ENCODE measurements around the gene LPIN2.

LPIN2 gene

DNA sequence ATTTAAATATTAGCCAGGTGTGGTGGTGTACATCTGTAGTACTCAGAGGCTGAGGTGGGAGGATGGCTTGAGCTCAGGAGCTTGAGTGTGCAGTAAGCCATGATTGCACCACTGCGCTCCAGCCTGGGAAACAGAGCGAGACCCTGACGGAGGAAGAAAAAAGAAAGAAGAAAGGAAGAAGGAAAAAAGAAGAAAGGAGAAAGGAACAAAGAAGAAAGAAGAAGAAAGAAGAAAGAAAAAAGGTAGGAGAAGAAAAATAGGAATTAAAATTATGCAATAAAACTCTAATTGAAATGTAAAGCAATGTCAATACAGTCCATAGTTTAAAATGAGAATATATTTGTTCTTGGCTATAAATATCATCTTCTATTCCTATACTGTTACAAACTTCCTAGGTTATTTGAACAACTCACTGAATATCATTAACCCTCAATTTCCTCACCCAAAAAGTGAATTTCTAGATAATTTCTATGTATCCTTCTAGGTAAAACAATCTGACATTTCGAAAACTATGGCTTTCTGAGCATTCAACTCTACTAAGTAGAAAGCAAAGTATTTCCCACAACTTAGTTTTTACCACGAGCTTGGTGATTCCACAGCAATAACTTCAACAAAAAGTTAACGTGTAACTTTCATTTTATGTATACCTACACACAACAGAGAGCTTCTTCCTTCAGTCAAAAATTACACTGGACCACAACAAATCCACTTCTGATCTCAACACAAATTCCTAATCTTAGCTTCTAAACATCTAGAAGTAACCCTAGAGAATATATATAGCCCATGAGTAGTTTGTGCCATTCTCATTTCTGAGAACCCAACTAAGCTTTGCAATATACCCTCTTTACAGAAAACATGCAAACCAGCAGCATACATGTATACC, 19.7 kb downstream of the LPIN2 start:
- no peak for DNase-seq (ENCODE audit: low read depth)
- TF ChIP-seq, protein P1, sequence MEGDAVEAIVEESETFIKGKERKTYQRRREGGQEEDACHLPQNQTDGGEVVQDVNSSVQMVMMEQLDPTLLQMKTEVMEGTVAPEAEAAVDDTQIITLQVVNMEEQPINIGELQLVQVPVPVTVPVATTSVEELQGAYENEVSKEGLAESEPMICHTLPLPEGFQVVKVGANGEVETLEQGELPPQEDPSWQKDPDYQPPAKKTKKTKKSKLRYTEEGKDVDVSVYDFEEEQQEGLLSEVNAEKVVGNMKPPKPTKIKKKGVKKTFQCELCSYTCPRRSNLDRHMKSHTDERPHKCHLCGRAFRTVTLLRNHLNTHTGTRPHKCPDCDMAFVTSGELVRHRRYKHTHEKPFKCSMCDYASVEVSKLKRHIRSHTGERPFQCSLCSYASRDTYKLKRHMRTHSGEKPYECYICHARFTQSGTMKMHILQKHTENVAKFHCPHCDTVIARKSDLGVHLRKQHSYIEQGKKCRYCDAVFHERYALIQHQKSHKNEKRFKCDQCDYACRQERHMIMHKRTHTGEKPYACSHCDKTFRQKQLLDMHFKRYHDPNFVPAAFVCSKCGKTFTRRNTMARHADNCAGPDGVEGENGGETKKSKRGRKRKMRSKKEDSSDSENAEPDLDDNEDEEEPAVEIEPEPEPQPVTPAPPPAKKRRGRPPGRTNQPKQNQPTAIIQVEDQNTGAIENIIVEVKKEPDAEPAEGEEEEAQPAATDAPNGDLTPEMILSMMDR (IDR thresholded peaks at IDR 0.05; ENCODE audit: low read length, missing control alignments): no peak
- H3K4me3 ChIP-seq (replicated peaks; ENCODE audit: low read depth, low read length): no peak overlapping the region

DNA sequence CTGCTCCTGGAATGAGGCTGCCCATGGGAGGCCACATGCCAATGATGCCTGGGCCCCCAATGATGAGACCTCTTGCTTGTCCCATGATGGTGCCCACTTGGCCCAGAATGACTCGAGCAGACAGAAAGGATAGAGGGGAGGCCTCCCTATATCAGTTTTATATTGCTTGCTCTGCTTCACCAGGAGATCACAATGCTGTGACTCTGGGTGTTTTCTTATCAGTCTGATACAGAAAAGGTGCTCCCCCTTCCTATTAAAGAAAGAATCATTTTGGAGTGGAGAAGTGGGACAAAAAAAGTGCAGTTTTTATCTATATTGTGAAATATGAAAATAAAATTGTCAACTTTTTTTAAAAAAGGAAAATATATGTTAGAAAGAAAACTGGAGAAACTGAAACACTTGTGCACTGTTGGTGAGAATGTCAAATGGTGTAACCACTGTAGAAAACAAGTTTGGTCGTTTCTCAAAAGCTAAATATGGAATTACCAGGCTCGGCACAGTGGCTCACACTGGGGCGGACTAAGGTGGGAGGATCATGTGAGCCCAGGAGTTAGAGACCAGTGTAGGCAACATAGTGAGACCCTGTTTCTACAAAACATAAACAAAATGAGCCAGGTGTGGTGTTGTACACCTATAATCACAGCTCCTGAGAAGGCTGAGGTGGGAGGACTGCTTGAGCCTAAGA, 21.8 kb downstream of the LPIN2 start:
- DNase-seq (ENCODE audit: low read depth): no peak
- H3K4me3 ChIP-seq (replicated peaks; ENCODE audit: low read depth, low read length): no peak overlapping the region
- TF ChIP-seq, protein P1 (IDR thresholded peaks at IDR 0.05; ENCODE audit: low read length, missing control alignments): no peak

DNA sequence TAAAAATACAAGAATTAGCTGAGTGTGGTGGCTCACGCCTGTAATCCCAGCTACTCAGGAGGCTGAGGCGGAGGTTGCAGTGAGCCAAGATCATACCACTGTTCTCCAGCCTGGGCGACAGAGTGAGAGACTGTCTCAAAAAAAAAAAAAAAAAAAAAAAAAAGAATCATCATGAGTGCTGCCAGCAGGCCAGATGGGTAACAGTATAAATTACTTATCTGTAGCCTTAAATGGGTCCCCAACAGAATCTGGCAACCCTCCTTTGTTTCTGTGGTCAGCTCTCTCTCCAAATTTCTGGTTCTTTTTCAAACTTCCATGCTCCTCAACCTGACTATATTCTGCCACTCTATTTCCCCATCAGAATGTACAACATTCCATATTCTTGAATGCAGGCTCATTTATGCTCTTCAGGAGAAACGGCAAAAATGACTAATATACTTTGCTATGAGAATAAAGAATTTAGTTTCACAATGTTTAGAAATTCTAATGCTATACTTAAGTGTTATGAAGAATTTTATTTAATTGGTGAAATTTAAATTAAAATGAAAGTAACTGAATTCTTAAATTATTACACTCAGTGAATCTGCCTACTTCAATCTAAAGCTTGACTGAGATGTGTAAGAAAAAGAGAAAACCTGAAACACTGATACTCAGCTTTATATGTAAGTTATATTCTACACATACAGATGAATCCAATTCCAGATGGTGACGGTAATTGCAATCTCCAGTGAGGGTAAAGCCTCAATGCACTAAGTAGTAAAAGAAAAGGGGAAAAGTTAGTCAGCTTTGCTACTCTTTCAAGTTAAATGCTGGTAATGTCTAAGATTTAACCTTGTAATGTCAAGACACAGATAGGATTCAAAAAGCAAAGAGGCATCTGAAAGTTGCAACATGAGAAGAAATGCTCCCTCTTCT, 24.8 kb downstream of the LPIN2 start:
- H3K4me3 ChIP-seq (replicated peaks; ENCODE audit: low read depth, low read length): no peak overlapping the region
- TF ChIP-seq, protein P1 (IDR thresholded peaks at IDR 0.05; ENCODE audit: low read length, missing control alignments): no peak
- peak; percentile 82 for DNase-seq (ENCODE audit: low read depth)

DNA sequence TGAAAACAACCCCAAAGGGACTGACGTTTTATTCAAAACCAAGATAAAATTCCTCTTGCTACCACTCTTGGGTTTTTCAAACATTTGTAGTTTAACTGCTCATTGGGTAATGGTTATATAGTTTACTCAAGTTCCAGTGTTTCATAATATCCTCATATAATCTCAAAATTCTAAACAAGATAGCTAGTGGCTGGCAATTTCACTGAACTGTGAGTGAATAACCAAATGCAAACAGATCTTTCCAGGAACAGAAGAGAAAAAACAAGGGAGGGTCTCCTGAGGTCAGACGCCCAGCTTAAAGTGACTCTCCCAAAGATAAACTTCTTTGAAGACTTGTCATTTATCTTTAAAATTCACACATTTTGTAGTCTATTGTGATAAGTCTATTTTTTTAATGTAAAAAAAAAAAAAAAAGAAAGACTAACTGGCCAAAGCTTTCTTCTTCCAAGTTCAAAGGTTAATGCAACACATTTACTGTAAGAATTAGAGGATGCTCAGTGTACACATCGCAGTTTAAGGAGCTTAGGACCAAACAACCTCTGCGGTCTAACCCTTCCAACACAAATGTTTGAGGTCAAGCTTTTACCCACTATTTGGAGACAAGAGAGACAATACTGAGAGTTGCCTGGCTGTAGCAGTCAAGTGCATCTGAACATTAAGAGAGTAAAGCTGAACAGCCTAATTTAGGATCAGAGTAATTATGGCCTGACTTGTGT, 26.6 kb downstream of the LPIN2 start:
- TF ChIP-seq, protein P1 (IDR thresholded peaks at IDR 0.05; ENCODE audit: low read length, missing control alignments): no peak
- no peak overlapping the region for H3K4me3 ChIP-seq (replicated peaks; ENCODE audit: low read depth, low read length)
- peak; percentile 32 for DNase-seq (ENCODE audit: low read depth)

DNA sequence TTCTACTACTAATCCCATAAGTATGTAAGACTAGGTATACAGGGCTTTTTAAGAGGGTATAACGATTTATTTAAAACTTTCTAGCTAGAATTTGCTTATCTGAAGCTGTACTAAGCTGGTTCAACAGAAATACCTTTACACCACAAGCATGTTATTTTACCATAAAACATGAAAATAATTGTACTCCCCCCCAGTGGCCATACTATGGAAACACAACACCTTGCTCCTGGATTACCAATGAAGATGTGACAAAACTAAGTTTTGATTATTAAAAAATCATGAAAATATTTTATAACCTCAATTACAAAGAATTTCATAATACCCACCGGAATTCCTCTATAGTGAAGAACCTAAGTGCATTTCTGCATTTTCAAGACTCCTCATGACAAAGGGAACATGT, 27.3 kb downstream of the LPIN2 start:
- peak; percentile 63 for DNase-seq (ENCODE audit: low read depth)
- TF ChIP-seq, protein P1 (IDR thresholded peaks at IDR 0.05; ENCODE audit: low read length, missing control alignments): peak; percentile 53
- H3K4me3 ChIP-seq (replicated peaks; ENCODE audit: low read depth, low read length): no peak overlapping the region

DNA sequence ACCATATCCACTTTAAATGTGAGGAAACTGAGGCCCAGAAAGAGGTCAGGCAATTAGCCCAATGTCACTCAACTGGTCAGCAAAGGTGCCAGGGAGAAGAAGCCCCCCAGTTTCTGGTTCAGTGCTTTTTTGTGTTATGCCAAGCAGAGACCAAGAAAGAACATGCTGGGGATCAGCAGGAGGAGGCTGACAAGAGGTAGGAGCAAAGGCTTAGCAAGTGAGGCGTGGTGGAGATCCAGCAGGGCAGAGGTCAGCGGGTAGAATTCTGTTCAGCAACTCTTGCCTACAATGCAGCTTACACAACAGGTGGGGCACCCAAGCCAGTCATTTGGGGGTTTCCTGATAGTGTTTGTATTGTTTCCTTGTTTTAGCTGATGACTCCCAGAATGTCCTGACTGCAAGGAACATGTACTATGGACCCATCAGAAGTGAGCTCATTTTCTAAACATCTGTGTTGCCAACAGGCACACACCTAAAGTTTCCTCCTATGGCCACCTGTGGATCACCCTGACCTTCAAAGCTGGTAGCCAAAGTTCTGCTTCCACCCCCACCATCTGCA, 28.2 kb downstream of the LPIN2 start:
- TF ChIP-seq, protein P1 (IDR thresholded peaks at IDR 0.05; ENCODE audit: low read length, missing control alignments): no peak
- DNase-seq (ENCODE audit: low read depth): no peak
- H3K4me3 ChIP-seq (replicated peaks; ENCODE audit: low read depth, low read length): no peak overlapping the region
